Measurements from ENCODE around the gene RAD18.

DNA sequence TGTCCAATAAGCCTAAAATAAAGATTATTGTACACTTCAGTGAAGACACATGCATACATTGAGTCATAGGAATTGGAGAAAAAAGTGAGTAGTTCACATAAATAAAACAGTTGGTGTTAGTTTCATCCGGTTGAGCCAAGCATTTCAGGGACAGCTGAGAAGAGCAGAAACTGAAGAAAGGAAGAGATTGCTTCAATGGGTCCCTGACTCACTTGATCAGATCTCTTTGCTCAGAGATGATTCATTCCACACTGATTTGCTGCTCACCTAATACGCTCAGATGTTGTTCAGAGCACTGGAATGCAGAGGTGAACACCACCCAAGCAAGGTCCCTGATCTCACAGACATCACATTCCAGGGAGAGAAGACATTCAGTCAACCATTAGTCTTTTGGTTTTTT is 93.7 kb downstream of the RAD18 start:
- TF ChIP-seq POLR2A (IDR thresholded peaks at IDR 0.05) (no peak), POLR2AphosphoS5 (IDR thresholded peaks at IDR 0.05) (no peak)
- TF ChIP-seq, protein P1, sequence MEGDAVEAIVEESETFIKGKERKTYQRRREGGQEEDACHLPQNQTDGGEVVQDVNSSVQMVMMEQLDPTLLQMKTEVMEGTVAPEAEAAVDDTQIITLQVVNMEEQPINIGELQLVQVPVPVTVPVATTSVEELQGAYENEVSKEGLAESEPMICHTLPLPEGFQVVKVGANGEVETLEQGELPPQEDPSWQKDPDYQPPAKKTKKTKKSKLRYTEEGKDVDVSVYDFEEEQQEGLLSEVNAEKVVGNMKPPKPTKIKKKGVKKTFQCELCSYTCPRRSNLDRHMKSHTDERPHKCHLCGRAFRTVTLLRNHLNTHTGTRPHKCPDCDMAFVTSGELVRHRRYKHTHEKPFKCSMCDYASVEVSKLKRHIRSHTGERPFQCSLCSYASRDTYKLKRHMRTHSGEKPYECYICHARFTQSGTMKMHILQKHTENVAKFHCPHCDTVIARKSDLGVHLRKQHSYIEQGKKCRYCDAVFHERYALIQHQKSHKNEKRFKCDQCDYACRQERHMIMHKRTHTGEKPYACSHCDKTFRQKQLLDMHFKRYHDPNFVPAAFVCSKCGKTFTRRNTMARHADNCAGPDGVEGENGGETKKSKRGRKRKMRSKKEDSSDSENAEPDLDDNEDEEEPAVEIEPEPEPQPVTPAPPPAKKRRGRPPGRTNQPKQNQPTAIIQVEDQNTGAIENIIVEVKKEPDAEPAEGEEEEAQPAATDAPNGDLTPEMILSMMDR (IDR thresholded peaks at IDR 0.05) = no peak
